Measurements from ENCODE around the gene TRAT1. TPM values are rescaled to one million over a fixed set of nuclear protein-coding genes. Genes with fewer than 3 reads are reported as not detected.

The TRAT1 gene
- total RNA-seq, 1 experiment from 2014 or later = 0.21 TPM

DNA sequence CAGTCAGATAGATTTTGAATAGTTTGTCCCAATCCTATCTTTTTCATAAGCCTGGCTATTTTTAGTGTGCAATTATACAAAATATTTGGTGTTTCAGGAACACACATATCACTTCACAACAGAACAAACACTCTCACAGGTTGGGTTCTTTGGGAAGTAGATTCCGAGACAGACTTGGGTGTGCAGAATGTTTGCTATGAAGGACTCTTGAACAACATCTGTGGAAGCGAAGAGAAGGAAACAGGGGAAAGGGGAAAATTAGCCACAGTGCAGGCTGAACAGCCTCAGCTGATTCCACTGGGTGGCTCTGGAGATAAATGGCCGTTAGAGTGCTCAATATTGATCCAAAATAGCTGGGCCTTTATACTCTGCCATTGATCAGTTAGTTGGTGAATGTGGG lies 69.2 kb downstream of the TRAT1 start:
- Histone ChIP-seq H3K27ac (ENCODE audit: low read length) (no peak overlapping the region), H3K4me3 (ENCODE audit: low read depth in 2 of 2, low read length in 2 of 2) (no peak overlapping the region), H3K36me3 (ENCODE audit: control insufficient read depth, insufficient read depth, low read length) (no peaks in the 10 kb centered on the region; the same call in 1 of the 2 replicates), H3K4me1 (ENCODE audit: control insufficient read depth, insufficient read depth, low read length) (no peaks in the 10 kb centered on the region), H3K9me3 (ENCODE audit: control insufficient read depth, insufficient read depth, low read depth, low read length) (no peaks in the 10 kb centered on the region), H3K27me3 (ENCODE audit: control insufficient read depth, insufficient read depth, low read length) (no peaks in the 10 kb centered on the region)
- TF ChIP-seq CTCF (IDR thresholded peaks at IDR 0.05) = no peak
- TF ChIP-seq SIN3A (IDR thresholded peaks at IDR 0.05; ENCODE audit: borderline replicate concordance, insufficient read depth, low read depth, low read length) = no peak
- TF ChIP-seq, protein P1, sequence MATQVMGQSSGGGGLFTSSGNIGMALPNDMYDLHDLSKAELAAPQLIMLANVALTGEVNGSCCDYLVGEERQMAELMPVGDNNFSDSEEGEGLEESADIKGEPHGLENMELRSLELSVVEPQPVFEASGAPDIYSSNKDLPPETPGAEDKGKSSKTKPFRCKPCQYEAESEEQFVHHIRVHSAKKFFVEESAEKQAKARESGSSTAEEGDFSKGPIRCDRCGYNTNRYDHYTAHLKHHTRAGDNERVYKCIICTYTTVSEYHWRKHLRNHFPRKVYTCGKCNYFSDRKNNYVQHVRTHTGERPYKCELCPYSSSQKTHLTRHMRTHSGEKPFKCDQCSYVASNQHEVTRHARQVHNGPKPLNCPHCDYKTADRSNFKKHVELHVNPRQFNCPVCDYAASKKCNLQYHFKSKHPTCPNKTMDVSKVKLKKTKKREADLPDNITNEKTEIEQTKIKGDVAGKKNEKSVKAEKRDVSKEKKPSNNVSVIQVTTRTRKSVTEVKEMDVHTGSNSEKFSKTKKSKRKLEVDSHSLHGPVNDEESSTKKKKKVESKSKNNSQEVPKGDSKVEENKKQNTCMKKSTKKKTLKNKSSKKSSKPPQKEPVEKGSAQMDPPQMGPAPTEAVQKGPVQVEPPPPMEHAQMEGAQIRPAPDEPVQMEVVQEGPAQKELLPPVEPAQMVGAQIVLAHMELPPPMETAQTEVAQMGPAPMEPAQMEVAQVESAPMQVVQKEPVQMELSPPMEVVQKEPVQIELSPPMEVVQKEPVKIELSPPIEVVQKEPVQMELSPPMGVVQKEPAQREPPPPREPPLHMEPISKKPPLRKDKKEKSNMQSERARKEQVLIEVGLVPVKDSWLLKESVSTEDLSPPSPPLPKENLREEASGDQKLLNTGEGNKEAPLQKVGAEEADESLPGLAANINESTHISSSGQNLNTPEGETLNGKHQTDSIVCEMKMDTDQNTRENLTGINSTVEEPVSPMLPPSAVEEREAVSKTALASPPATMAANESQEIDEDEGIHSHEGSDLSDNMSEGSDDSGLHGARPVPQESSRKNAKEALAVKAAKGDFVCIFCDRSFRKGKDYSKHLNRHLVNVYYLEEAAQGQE (IDR thresholded peaks at IDR 0.05; ENCODE audit: insufficient read depth in 1 of 2, low read depth in 2 of 2, low read length in 1 of 2) = no peak
- TF ChIP-seq TCF7L2 (IDR thresholded peaks at IDR 0.05; ENCODE audit: low read depth, low read length) = no peak
- no peak for TF ChIP-seq POLR2AphosphoS5 (IDR thresholded peaks at IDR 0.05; ENCODE audit: low read depth, low read length)
- ATAC-seq = no peak
- CTCF ChIA-PET = no interaction called here
- no TSS peak for BruUV-seq (replicated peaks)
- POLR2A ChIA-PET = no interaction called here
- intact Hi-C loops (cut with micrococcal nuclease; ENCODE audit: unreplicated experiment) (no loop called here), in situ Hi-C loops (cut with HindIII; ENCODE audit: low pct_unique_long_range_greater_than_20kb, low sequenced_read_pairs) (no loop called here)
- DNase-seq (ENCODE audit: low read depth, low spot score) = no peak

DNA sequence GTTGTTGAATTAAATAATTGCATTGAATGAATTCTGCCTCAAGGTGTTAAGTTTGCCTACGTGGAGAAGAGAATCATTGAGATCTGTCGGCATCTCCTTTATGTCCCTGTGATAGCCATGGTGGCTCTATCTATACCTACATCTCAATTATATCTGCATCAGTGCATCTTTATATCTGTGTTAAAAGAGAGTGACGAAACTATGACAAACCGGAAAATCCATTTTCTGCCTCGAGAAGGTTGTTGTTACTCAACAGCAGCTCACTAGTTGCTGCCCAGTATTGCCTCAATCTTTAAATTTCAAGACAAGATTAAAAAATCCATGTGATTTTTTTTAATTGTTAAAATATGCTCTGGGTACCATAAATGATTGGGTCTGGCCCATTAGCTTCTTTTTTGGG lies 72.4 kb downstream of the TRAT1 start:
- ChIA-PET CTCF (no interaction called here), POLR2A (no interaction called here)
- in situ Hi-C loops (cut with HindIII; ENCODE audit: low pct_unique_long_range_greater_than_20kb, low sequenced_read_pairs) = no loop called here

More for the DNA sequence above, 72.4 kb downstream of the TRAT1 start:
- DNase-seq (ENCODE audit: low read depth, low spot score) (no peak), ATAC-seq (no peak)
- no peaks in the 10 kb centered on the region; the same call in 1 of the 2 replicates for H3K36me3 ChIP-seq (ENCODE audit: control insufficient read depth, insufficient read depth, low read length)
- no peak for TF ChIP-seq SIN3A (IDR thresholded peaks at IDR 0.05; ENCODE audit: borderline replicate concordance, insufficient read depth, low read depth, low read length)
- no peak for TF ChIP-seq CTCF (IDR thresholded peaks at IDR 0.05)
- no peak for TF ChIP-seq POLR2AphosphoS5 (IDR thresholded peaks at IDR 0.05; ENCODE audit: low read depth, low read length)
- TF ChIP-seq, protein P1 (IDR thresholded peaks at IDR 0.05; ENCODE audit: insufficient read depth in 1 of 2, low read depth in 2 of 2, low read length in 1 of 2) = no peak
- TF ChIP-seq TCF7L2 (IDR thresholded peaks at IDR 0.05; ENCODE audit: low read depth, low read length) = no peak
- no peaks in the 10 kb centered on the region for H3K9me3 ChIP-seq (ENCODE audit: control insufficient read depth, insufficient read depth, low read depth, low read length)
- no peak overlapping the region for H3K4me3 ChIP-seq (ENCODE audit: low read depth in 2 of 2, low read length in 2 of 2)
- no TSS peak for BruUV-seq (replicated peaks)
- intact Hi-C loops (cut with micrococcal nuclease; ENCODE audit: unreplicated experiment) = no loop called here
- no peaks in the 10 kb centered on the region for H3K4me1 ChIP-seq (ENCODE audit: control insufficient read depth, insufficient read depth, low read length)
- H3K27ac ChIP-seq (ENCODE audit: low read length) = no peak overlapping the region
- H3K27me3 ChIP-seq (ENCODE audit: control insufficient read depth, insufficient read depth, low read length) = no peaks in the 10 kb centered on the region; the same call in 1 of the 2 replicates

Measured in Panc1 (cell line).